Ovary (tissue), 10 donors: ENCODE measurements around the gene BICRAL. TPM values are rescaled to one million over a fixed set of nuclear protein-coding genes. Genes with fewer than 3 reads are reported as not detected.
A peak's percentile ranks its signal among the peaks of the same experiment; 100 is the strongest.
"Not testable (repeated sequence)": the region's sequence is repeated elsewhere in the genome, so short reads cannot be mapped to it uniquely, and the experiment has no call there.

Source experiments
- DNase-seq, 5 donors: peaks; one replicate each; pipeline ENCODE4 v3.0.0-alpha.2; 2019 to 2020
- H3K27ac ChIP-seq, 2 donors: fragments of 200-600 bp; one replicate each; pipeline versions ENCODE4 v1.5.1 to v1.8.0; 2019 to 2022
- H3K27me3 ChIP-seq: fragments of 200-600 bp; one replicate; pipeline ENCODE4 v1.8.0; 2022
- H3K36me3 ChIP-seq: fragments of 200-600 bp; sonication (generic); one replicate; pipeline ENCODE4 v1.5.1; 2019
- H3K4me1 ChIP-seq: one replicate; pipeline ENCODE4 v1.8.1; 2013; ENCODE audit warnings: mild to moderate bottlenecking, moderate library complexity; ENCODE audit not compliant: insufficient read depth
- H3K4me3 ChIP-seq: fragments of 200-600 bp; sonication (generic); one replicate; pipeline ENCODE4 v1.5.1; 2017
- H3K9me3 ChIP-seq, 2 donors: fragments of 200-600 bp in 1 of 2; sonication (generic) in 1 of 2; one replicate each; pipeline versions ENCODE4 v1.5.1 to v1.8.1; 2013 to 2019; ENCODE audit warnings: mild to moderate bottlenecking in 1 of 2, moderate library complexity in 1 of 2
- CTCF ChIP-seq, 3 donors: fragments of 450-650 bp in 2 of 3; fragments of 200-600 bp in 1 of 3; IDR thresholded peaks; one replicate each; pipeline versions ENCODE4 v1.5.1 to v1.8.0; 2016 to 2022; ENCODE audit warnings: antibody characterized with exemption in 3 of 3, mild to moderate bottlenecking in 1 of 3
- EP300 ChIP-seq: sonication (generic); formaldehyde crosslinking; IDR thresholded peaks from one replicate; pipeline ENCODE4 v1.6.1; 2017; ENCODE audit warnings: antibody characterized with exemption
- POLR2A ChIP-seq: fragments of 450-650 bp; IDR thresholded peaks from one replicate; pipeline ENCODE4 v1.6.1; 2017; ENCODE audit warnings: antibody characterized with exemption, mild to moderate bottlenecking, moderate library complexity
- WGBS, 3 donors: extraction: QIAGEN DNeasy Blood & Tissue Kit in 1 of 3; methylation state at CpG; one replicate each; pipeline versions ENCODE4 v1.1.5 to v1.1.7; 2013 to 2017; 5-methylcytosine and 5-hydroxymethylcytosine counted together
- intact Hi-C, 4 donors: fragments of 100-400 bp; cut with DNase I; formaldehyde crosslinking; loops; one replicate each; pipeline versions ENCODE4 v1.11.0 to v1.15.1; 2022 to 2023
- long read RNA-seq, 3 donors: library from polyadenylated mRNA in 2 of 3; unstranded in 2 of 3; transcript quantifications; one replicate each; pipeline ENCODE4 v2.0.0 and lab custom pipeline, GENCODE V29; 2021 to 2026
- polyA plus RNA-seq, 2 donors: library from polyadenylated mRNA; stranded (reverse); fragments of 200-250 nt in 1 of 2; fragments of 350-450 nt in 1 of 2; fragmentation: Illumina TruSeq in 1 of 2; extraction: RNeasy Lipid Tissue Mini Kit (QIAGEN cat#74804) in 1 of 2; gene quantifications; one replicate each; pipeline ENCODE4 v1.2.3, GENCODE V29; 2013 to 2014
- total RNA-seq, 7 donors: library from RNA; depleted of rRNA in 2 of 7; stranded (reverse); fragments of >200 nt in 2 of 7; fragmentation: NEBNext Ultra II Directional in 3 of 7; extraction: Animal tissue kit (Norgen Biotek cat#: 25700) in 3 of 7; gene quantifications; one replicate each; pipeline versions ENCODE4 v1.1.0 to v1.2.4, GENCODE V29; 2016 to 2023
- donor health status: DM: no; HTN: no; CAD: no; lungs with moderate emphysema.
- donor health status: DM: no; HTN: no; CAD: no.
- donor health status: Bipolar disorder and iron deficiency.
- donor health status: DM: yes; HTN: yes; CAD: no.
- donor health status: DM: no; HTN: no; CAD: no.
- donor health status: DM: yes; HTN: yes; CAD: no.

The BICRAL gene
- total RNA-seq: 10 to 100 TPM; 13.3 to 27.1 (median 25.4) TPM
- polyA plus RNA-seq: 10 to 100 TPM; 10.5 to 24.9 TPM
- long read RNA-seq, donor 1, partial matches to known transcripts: 2 of 23 reads
- long read RNA-seq, donor 1, other reads (novel, unspliced or antisense): 21 of 23 reads
- long read RNA-seq, donor 2, full-length matches to known transcripts: 1 of 1 reads
- long read RNA-seq, donor 2, partial matches to known transcripts: 0 of 1 reads
- long read RNA-seq, donor 2, other reads (novel, unspliced or antisense): 0 of 1 reads
- long read RNA-seq, donor 3, partial matches to known transcripts: 2 of 11 reads
- long read RNA-seq, donor 3, other reads (novel, unspliced or antisense): 9 of 11 reads

GRCh38 chr6:42781796-42782688 is at the start of gene BICRAL:
TSS of gene BICRAL (plus strand) at chr6:42782052. CDS start at chr6:42822023, 39,971 bp downstream.
- intact Hi-C loops: loop anchor here in 1 of 4 donors (5.0 to 10.0 kb wide), 2 partner anchors 35 to 93 kb away; partner anchors contain the start of genes RPL7L1 and TBCC
- H3K36me3 ChIP-seq: no peaks in the 10 kb centered on the region
- H3K9me3 ChIP-seq: no peaks in the 10 kb centered on the region
- peaks cover 9% of the 10 kb centered on the region for H3K4me1 ChIP-seq
- TF ChIP-seq EP300 (no peak), CTCF (IDR thresholded peaks at IDR 0.05) (no peak), POLR2A (no peak)
- WGBS, 3 donors: 0 to 1% (median 0%) methylated on average over 58 to 68 of the region's 70 CpGs
- peak within 1 kb of the TSS; percentile 67 for H3K4me3 ChIP-seq
- no peaks in the 10 kb centered on the region for H3K27me3 ChIP-seq
- peak within 1 kb of the TSS; percentile 99 to 100 for H3K27ac ChIP-seq
- peak; percentile 68 to 83 (median 74) for DNase-seq

- 45 to 51% (median 47%) methylated on average over 13 of the region's 13 CpGs for WGBS, 3 donors
- H3K27me3 ChIP-seq, H3K4me3 ChIP-seq, H3K4me1 ChIP-seq, H3K36me3 ChIP-seq, DNase-seq, intact Hi-C loops, H3K9me3 ChIP-seq, H3K27ac ChIP-seq: not testable (repeated sequence)
Measured at GRCh38 chr6:42733867-42734481, 47.9 kb upstream of the BICRAL start.

- Histone ChIP-seq H3K9me3 (no peaks in the 10 kb centered on the region), H3K4me1 (no peaks in the 10 kb centered on the region), H3K4me3 (no peak overlapping the region), H3K27me3 (no peaks in the 10 kb centered on the region), H3K36me3 (no peaks in the 10 kb centered on the region), H3K27ac (no peak overlapping the region)
- no peak for DNase-seq
- TF ChIP-seq POLR2A (no peak), CTCF (IDR thresholded peaks at IDR 0.05) (no peak), EP300 (no peak)
- intact Hi-C loops: no loop called here
- 90 to 92% (median 91%) methylated on average over 3 of the region's 3 CpGs for WGBS, 3 donors
Measured at GRCh38 chr6:42735976-42736375, 45.9 kb upstream of the BICRAL start.

- DNase-seq: no peak
- 8 to 27% (median 19%) methylated on average over 3 of the region's 3 CpGs for WGBS, 3 donors
- intact Hi-C loops: no loop called here
Measured at GRCh38 chr6:42740725-42741124, 41.1 kb upstream of the BICRAL start.

More at GRCh38 chr6:42740725-42741124, 41.1 kb upstream of the BICRAL start:
- peaks cover 5% of the 10 kb centered on the region for H3K4me1 ChIP-seq
- no peaks in the 10 kb centered on the region for H3K36me3 ChIP-seq
- H3K27ac ChIP-seq: no peak overlapping the region
- no peaks in the 10 kb centered on the region for H3K9me3 ChIP-seq
- no peak overlapping the region for H3K4me3 ChIP-seq
- TF ChIP-seq EP300: no peak
- TF ChIP-seq POLR2A: no peak
- no peak for TF ChIP-seq CTCF (IDR thresholded peaks at IDR 0.05)
- no peaks in the 10 kb centered on the region for H3K27me3 ChIP-seq
